TTC549 (cell line): Measurements from ENCODE around the gene ARID4A.
A peak's percentile ranks its signal among the peaks of the same experiment; 100 is the strongest.
"Not testable (repeated sequence)": the region's sequence is repeated elsewhere in the genome, so short reads cannot be mapped to it uniquely, and the experiment has no call there.

ENCODE experiments used
- FAIRE-seq: peaks from 2 replicates; lab custom pipeline; 2012; peaks lifted over from hg19 to GRCh38; lab: Jason Lieb, UNC

The ARID4A gene

DNA sequence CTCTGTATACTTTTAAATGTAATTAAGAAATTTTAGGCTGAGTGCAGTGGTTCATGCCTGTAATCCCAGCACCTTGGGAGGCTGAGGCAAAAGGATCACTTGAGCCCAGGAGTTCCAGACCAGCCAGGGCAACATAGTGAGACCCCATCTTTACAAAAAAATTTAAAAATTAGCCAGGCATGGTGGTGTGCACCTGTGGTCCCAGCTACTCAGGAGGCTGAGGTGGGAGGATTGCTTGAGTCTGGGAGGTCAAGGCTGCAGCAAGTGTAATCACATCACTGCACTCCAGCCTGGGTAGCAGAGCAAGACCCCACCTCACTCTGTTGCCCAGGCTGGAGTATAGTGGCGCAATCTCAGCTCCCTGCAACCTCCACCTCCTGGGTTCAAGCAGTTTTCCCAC is 63.9 kb downstream of the ARID4A start:
- not testable (repeated sequence) for FAIRE-seq

DNA sequence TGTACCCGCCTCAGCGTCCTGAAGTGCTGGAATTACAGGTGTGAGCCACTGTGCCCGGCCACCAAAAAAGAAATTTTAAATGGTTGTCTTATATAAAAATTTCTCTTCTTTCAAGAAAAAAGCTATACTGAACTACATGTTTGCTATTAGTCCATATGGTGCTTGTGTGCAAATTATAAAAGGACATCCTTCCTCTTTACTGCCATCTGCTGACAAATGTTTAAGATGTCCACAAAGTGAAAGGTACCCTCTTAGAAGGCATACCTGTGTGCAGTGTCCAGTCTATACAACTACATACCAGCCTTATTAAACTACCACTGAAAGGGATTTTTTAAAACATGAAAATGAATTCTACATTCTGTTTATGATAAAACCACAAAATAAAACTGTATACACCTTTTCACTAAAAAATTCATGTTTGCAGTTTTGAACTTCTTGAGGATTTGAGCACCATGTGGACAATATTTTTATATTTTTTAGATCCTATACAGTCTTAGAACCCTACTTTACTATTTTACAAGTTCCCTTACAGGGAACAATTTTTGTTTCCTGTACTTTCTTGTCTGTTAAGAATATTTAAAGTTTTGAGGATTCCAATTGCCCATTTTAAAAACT is 64.5 kb downstream of the ARID4A start:
- FAIRE-seq: peak; percentile 67

DNA sequence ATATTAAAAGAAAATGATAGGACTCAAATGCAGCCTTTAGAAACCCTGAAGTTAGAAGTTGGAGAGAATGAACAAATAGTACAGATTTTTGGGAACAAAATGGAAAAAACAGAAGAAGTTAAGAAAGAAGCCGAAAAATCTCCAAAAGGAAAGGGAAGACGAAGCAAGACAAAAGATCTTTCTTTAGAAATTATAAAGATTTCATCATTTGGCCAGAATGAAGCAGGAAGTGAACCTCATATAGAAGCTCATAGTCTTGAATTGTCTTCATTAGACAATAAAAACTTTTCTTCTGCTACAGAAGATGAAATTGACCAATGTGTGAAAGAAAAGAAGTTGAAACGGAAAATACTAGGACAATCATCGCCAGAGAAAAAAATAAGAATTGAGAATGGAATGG is 66.0 kb downstream of the ARID4A start:
- FAIRE-seq: no peak

DNA sequence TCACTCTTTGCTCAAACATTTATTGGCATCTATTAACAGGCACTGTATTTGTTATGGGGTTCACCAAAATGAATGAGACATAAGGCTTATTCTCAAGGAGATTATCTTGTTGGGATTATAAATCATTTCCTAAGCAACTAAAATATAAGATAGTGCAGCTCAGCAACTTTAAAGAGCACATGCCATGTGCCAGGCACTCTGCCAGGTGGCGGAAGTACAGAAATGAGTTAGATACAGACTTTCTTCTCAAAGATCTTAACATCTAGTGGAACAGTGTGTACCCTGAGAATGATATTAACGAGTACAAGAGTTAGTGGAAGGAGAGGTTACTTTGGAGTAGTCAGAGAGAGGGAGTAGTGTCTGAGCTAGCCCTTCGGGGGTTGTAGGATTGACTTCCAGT is 68.9 kb downstream of the ARID4A start:
- no peak for FAIRE-seq

DNA sequence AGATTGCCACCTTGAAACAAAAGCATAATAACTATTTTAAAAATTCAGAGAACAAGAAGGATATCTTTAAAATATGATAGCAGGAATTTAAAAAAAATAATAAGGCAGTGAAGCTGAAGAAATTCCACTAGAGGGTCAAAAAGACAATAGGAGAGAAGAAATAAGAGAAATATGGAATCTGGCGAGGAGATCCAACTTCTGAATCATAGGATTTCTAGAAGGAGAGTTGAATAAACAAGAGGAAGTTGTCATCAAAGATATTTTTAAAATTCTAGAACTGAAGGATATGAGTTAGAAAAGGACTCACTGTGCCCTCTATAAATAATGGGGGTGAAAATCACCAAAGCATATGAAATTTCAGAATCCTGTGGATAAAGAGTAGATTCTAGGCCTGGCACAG is 70.6 kb downstream of the ARID4A start:
- FAIRE-seq: no peak

DNA sequence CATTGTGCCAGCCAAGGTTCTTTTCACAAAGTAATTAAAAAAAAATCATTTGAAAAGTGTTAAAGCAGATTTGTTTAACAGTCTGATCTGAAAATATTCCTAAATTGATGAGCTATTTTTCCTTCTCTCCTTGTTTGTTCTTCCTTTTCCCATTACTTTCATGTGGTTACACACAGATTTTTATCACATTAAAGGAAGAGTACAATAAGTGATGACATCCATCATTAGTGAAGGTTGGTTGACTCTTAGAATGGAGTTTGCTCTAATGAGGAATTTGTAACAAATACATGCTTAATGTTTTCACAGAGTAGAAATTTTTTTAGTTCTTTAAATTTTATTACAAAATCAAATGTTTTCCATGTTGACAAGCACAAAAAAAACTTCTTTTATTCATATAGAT is 78.4 kb downstream of the ARID4A start:
- FAIRE-seq: no peak

DNA sequence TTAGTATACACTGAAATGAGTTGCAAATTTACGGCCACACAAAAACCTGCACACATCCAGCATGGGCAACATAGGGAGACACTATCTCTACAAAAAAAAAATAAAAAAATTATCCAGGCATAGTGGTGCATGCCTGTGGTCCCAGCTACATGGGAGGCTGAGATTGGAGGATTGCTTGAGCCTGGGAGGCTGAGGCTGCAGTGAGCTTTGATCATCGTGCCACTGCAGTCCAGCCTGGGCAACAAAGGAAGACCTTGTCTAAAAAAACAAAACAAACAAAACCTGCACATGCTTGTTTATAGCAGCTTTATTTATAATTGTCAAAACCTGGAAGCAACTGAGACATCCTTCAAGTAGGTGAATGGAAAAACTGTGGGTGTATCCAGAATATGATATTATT is 92.5 kb downstream of the ARID4A start:
- FAIRE-seq: no peak

DNA sequence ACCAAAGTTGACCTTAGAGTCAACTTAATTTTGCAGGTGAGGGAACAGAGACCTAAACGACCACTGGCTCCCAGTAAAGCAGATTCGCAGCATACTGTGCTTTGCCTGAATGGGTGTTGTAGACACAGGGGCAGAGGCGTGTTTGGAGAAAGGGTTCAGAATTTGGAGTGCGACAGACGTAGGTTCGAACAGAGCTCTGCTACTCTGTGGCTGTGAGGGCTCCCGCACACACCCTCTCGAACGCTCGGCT is 97.1 kb downstream of the ARID4A start:
- FAIRE-seq: no peak

DNA sequence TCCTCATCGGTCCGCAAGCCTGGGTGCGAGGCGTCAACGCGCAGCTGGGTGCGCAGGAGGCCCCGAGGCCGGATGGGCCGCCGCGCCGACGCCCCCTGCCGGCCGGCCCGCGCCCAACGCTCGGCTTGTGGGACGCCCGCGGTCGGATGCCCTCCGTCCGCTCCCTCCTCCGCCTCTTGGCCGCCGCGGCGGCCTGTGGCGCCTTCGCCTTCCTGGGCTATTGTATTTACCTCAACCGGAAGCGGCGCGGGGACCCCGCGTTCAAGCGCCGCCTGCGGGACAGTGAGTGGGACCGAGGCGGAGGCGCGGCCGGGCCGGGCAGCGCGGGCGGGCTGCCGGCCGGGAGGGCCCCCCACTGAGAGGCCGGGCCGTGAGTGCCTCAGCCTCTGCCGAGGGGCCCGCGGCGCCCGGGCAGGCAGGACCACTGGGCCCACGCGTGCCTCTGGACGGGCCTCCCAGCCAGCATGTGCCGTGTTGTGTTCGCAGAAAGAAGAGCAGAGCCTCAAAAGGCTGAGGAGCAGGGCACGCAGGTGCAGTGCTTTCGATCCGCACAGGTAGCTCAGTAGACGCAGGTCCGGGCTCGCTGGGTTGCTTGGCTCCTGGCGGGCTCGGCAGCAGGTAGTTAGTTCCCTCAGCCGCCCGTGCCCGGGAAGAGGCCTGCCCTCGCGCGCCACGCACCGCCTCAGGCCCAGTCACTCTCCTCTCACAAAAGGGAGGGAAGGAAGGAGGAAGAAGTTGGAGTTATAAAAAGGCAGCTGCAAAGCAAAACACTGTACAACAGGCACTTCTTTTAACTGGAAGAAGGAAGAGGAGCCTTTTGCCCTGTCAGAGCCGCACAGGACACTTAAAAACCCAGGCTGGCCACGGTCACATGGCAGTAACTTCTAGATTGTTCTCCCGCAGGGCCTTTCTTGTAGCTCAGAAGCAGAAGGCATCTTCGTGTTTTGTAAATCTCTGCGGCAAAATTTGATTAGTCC is 97.7 kb downstream of the ARID4A start, which contains the start of gene TOMM20L:
Gene TOMM20L, plus strand, starts transcription at position 119 of the 977 bp plus-strand sequence. Its CDS starts 28 bp downstream, at position 147.
- FAIRE-seq: no peak

DNA sequence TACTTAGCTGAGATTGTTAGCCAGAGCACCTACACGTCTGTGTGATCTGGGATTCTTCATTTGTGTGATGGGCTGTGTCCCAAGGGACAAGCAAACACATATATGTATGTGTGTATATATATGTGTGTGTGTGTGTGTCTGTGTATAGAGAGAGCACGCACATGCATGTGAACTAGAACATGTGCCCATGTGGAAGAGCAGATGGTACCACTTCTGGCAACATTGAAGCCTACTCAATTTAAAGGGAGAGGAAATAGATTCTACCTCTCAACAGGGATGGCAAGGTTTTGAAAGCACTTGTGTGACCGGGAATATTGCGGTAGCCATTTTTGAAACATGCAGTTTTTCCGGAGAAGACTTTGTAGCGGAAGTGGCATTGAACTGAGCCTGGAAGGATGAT is 98.8 kb downstream of the ARID4A start:
- FAIRE-seq: no peak

DNA sequence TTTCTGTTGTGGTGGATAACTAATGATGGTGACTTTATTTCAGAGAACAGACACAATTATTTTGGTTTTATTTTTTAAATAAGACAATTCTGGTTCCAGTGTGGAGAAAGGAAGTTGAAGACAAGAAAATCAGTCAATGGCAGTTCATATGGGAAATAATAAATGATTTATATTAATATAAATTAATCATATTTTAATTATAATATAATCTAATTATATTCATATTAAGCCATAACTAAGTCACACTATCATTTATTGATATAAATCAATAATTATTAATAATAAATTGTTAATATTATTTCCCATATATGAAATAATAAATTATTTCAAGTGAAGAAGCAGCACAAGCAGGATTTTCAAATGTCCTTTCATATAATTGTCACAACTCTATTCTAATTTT is 100.1 kb downstream of the ARID4A start:
- no peak for FAIRE-seq

DNA sequence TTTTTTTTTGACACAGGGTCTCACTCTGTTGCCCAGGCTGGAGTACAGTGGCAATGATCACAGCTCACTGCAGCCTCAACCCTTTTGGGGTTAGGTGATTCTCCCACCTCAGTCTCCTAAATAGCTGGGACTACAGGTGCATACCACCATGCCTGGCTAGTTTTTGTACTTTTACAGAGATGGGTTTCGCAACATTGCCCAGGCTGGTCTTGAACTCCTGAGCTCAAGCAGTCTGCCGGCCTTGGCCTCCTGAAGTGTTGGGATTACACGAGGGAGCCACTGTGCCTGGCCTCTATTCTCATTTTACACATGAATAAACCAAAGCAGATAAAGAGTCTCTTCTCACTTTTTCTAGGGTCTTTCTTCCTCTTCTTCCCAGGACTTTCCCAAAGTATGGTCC is 100.5 kb downstream of the ARID4A start:
- no peak for FAIRE-seq

DNA sequence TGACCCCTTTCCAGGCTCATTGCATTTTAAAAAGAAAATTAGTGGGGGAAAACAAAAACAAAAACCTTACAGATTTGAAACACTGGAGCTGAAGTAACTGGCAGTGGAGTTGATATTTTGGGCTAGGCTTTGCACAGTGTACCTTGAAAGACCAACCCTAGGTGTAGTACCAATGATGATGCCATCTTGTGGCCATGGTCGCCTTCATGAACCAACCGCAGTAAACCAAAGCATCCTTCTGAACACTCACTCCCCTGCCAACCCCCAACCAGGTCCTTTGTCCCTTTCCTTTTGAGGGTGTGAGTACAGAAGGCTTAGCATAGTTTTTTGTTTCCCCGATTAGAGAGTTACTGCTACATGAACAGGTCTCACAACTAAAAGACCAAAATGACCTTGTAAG is 103.2 kb downstream of the ARID4A start:
- no peak for FAIRE-seq

DNA sequence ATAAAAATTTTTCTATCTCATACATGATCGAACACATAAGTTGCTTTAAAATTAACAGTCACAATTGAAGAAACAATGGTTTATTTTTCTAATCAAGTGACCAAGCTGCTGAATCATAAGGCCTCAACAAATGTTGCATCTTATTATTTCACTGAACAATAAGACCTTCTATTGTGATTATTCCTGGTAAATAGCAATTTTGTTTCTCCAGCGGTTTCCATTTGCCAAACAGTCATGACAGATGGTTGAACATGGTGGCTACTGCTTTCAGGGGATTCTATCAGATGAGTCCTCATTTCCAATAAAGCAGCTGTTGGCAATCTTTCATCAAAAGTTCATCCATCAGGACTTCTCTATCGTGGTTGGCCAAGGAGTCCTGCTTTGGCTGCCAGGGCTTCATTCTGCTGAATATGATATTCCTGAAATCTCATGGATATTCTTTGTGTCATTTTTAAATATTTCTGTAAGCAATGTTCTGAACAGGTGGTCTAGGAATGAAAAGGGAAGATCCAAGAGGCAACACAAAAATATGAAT is 110.4 kb downstream of the ARID4A start:
- FAIRE-seq: no peak

DNA sequence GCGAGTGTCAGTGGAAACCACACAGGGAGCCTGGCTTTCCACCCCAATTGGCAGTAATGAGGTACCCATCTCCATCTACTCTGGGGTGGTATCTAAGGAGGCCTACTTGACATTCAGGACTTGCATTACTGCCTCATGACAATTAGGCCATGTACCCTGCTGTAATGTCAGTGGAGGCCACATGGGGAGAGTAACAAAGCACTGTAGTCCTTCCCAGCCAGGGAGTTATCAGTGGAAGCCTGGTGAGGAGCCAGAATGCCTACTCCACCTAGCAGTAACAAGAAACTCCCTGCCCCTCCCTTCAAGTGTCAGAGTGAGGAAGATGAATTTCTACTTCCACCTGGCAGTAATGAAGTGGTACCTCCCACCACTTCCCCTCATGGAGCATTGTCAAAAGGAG is 116.5 kb downstream of the ARID4A start:
- FAIRE-seq: no peak

DNA sequence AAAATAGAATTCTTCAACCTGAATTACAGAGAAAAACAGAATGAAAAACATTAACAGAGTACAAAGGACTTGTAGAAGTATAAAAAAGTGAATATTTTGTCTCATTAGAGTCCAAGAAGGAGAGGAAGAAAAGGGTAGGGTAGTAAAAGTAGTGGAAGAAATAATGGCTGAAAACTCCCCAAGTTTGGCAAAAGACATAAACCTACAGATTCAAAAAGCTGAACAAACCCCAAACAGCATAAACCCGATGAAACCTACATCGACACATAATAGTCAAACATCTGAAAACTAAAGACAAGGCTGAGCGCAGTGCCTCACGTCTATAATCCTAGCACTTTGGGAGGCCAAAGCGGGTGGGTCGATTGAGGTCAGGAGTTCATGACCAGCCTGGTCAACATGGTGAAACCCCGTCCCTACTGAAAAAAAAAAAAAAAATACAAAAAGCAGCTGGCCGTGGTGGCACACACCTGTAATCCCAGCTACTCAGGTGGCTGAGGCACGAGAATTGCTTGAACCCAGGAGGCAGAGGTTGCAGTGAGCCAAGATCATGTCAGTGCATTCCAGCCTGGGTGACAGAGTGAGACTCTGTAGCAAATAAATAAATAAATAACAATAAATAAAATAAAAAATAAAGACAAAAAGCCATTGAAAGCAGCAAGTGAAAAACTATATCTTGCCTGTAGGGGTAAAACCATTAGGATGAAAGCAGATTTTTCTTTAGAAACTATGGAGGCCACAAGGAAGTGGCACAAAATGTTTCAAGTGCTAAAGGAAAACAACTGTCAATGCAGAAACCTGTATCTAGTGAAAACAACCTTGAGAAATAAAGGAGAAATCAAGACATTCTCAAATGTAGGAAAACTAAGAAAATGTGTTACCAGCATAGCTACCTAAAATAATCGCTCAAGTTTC is 117.5 kb downstream of the ARID4A start:
- no peak for FAIRE-seq

DNA sequence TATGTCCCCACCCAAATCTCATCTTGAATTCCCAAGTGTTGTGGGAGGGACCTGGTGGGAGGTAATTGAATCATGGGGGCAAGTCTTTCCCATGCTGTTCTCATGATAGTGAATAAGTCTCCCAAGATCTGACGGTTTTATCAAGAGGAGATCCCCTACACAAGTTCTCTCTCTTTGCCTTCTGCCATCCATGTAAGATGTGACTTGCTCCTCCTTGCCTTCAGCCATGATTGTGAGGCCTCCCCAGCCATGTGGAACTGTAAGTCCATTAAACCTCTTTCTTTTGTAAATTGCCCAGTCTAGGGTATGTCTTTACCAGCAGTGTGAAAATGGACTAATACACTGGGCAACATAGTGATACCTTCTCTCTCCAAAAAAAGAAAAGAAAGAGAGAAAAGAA is 118.6 kb downstream of the ARID4A start:
- FAIRE-seq: not testable (repeated sequence)
